ENCODE data around the gene CCDC110.

The CCDC110 gene

GRCh38 chr4:185395956-185396723 lies 75.4 kb downstream of the CCDC110 start:
- Histone ChIP-seq H3K4me1 (no peaks in the 10 kb centered on the region), H3K4me3 (ENCODE audit: low read depth, low read length) (peak overlapping the region; percentile 62), H3K36me3 (no peaks in the 10 kb centered on the region; the same call in 1 of the 2 replicates), H3K9me3 (no peaks in the 10 kb centered on the region), H3K27me3 (no peaks in the 10 kb centered on the region)
- DNase-seq = peak; percentile 97
- TF ChIP-seq, protein P1, sequence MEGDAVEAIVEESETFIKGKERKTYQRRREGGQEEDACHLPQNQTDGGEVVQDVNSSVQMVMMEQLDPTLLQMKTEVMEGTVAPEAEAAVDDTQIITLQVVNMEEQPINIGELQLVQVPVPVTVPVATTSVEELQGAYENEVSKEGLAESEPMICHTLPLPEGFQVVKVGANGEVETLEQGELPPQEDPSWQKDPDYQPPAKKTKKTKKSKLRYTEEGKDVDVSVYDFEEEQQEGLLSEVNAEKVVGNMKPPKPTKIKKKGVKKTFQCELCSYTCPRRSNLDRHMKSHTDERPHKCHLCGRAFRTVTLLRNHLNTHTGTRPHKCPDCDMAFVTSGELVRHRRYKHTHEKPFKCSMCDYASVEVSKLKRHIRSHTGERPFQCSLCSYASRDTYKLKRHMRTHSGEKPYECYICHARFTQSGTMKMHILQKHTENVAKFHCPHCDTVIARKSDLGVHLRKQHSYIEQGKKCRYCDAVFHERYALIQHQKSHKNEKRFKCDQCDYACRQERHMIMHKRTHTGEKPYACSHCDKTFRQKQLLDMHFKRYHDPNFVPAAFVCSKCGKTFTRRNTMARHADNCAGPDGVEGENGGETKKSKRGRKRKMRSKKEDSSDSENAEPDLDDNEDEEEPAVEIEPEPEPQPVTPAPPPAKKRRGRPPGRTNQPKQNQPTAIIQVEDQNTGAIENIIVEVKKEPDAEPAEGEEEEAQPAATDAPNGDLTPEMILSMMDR (IDR thresholded peaks at IDR 0.05; ENCODE audit: low read depth, low read length) = no peak

DNA sequence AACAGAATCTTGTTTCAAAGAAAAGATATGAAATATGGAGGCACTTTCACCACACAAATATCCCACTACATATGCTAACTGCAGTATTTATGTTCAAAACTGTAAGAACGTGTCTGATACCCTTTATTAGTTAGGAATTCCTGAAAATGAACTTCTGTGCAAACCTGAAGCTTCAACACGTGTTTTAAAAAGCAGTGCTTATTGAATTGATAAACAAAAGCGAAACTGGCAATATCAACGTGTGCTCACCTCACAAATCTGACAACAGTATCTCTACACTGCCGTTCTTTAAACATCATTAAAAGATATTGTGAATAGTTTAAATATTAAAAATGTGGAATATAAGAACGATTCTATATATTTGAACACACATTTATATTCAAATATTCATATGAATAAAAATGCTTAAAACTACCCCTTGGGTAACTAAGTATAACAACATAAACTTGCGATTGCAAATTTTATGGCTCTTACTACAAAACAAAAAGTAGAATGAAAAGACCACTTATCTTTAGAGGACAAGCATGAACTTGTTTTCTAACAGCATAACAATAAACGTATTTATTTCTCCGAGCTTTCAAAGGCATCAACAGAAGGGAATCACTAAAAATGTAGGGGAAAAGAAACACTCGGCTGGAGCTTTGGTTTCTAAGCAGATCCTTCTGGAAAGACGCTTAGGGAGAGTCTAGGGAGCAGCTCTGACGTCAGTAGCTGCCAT lies 76.1 kb downstream of the CCDC110 start, which contains the start of gene LRP2BP:
LRP2BP (minus strand) TSS at position 687 of the 718 bp plus-strand sequence. CDS start 17,738 bp downstream, outside the sequence.
- Histone ChIP-seq H3K27me3 (no peaks in the 10 kb centered on the region), H3K36me3 (no peaks in the 10 kb centered on the region; the same call in 1 of the 2 replicates), H3K4me3 (ENCODE audit: low read depth, low read length) (peak within 1 kb of the TSS; percentile 62), H3K9me3 (no peaks in the 10 kb centered on the region), H3K4me1 (no peaks in the 10 kb centered on the region)
- TF ChIP-seq, protein P1 (IDR thresholded peaks at IDR 0.05; ENCODE audit: low read depth, low read length) = no peak
- DNase-seq = no peak
